Body of pancreas (tissue), 4 donors: ENCODE results near the gene DMRT2. TPM values are rescaled to one million over a fixed set of nuclear protein-coding genes. Genes with fewer than 3 reads are reported as not detected.

Experiments used
- ATAC-seq: fragments of 150-250 bp; one replicate; pipeline ENCODE4 v1.9.1; 2016
- DNase-seq, 4 donors: peaks; one replicate each; pipeline ENCODE4 v3.0.0-alpha.2; 2019
- H3K27ac ChIP-seq, 4 donors: fragments of 200-600 bp; sonication (generic); 1 replicate in 3 of 4; 2 replicates in 1 of 4; pipeline versions ENCODE4 v1.5.1 to v1.6.1; 2016 to 2019; ENCODE audit warnings: mild to moderate bottlenecking in 1 of 4, mixed read lengths in 1 of 4, moderate library complexity in 1 of 4
- H3K27me3 ChIP-seq, 2 donors: fragments of 200-600 bp; sonication (generic); one replicate each; pipeline ENCODE4 v1.6.0; 2016; ENCODE audit warnings: mild to moderate bottlenecking in 1 of 2
- H3K36me3 ChIP-seq, 2 donors: fragments of 200-600 bp; sonication (generic); replicated peaks in 1 of 2; 2 replicates each; pipeline ENCODE4 v1.5.1; 2016; ENCODE audit warnings: low read depth in 2 of 2; ENCODE audit not compliant: insufficient read depth in 1 of 2
- H3K4me1 ChIP-seq: fragments of 200-600 bp; sonication (generic); one replicate; pipeline ENCODE4 v1.6.0; 2016
- H3K4me3 ChIP-seq, 2 donors: fragments of 200-600 bp; sonication (generic); 1 replicate in 1 of 2; 2 replicates in 1 of 2; pipeline ENCODE4 v1.5.1; 2016 to 2019
- H3K9me3 ChIP-seq, 3 donors: fragments of 200-600 bp; sonication (generic); 1 replicate in 2 of 3; 2 replicates in 1 of 3; pipeline ENCODE4 v1.5.1; 2016
- POLR2A ChIP-seq, 3 donors: fragments of 450-650 bp; IDR thresholded peaks; one replicate each; pipeline ENCODE4 v1.6.1; 2016; ENCODE audit warnings: antibody characterized with exemption in 3 of 3, mild to moderate bottlenecking in 2 of 3
- WGBS, 2 donors: methylation state at CpG; one replicate each; pipeline ENCODE4 v1.1.5; 2017; 5-methylcytosine and 5-hydroxymethylcytosine counted together
- intact Hi-C: fragments of 100-400 bp; cut with DNase I; formaldehyde crosslinking; loops from one replicate; pipeline ENCODE4 v1.15.1; 2023
- total RNA-seq, 2 donors: library from RNA; depleted of rRNA; stranded (reverse); fragments of >200 nt; gene quantifications; one replicate each; pipeline ENCODE4 v1.1.0, GENCODE V29; 2016
- TF ChIP-seq, protein P1 (sequence below), 7 experiments: fragments of 450-650 bp in 4 of 7; fragments of 200-600 bp in 3 of 7; sonication (generic) in 3 of 7; IDR thresholded peaks; one replicate each; pipeline ENCODE4 v1.5.1; 2016 to 2019; ENCODE audit warnings: antibody characterized with exemption in 7 of 7

DMRT2 gene
- total RNA-seq, 2 donors from 2014 or later = 4.0 TPM; not detected in 1

DNA sequence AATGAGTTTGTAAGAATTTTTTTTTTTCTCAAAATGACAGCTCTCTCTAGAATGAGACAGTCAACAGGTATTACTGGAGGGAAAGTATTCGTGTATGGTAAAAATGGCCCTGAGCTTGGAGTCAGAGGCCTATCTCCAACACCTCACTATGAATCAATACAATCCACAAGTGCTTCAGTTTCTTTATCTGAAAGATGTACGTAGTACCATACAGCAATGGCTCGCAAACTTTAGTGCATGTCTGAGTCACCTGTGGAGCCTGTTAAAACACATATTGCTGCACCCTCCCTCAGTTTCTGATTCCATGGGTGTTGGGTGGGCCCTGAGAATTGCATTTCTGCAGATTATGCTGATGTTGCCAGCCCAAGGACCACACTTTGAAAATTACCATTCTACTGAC, 44.6 kb downstream of the DMRT2 start:
- TF ChIP-seq, protein P1, sequence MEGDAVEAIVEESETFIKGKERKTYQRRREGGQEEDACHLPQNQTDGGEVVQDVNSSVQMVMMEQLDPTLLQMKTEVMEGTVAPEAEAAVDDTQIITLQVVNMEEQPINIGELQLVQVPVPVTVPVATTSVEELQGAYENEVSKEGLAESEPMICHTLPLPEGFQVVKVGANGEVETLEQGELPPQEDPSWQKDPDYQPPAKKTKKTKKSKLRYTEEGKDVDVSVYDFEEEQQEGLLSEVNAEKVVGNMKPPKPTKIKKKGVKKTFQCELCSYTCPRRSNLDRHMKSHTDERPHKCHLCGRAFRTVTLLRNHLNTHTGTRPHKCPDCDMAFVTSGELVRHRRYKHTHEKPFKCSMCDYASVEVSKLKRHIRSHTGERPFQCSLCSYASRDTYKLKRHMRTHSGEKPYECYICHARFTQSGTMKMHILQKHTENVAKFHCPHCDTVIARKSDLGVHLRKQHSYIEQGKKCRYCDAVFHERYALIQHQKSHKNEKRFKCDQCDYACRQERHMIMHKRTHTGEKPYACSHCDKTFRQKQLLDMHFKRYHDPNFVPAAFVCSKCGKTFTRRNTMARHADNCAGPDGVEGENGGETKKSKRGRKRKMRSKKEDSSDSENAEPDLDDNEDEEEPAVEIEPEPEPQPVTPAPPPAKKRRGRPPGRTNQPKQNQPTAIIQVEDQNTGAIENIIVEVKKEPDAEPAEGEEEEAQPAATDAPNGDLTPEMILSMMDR (IDR thresholded peaks at IDR 0.05) = no peak
- TF ChIP-seq POLR2A (IDR thresholded peaks at IDR 0.05) = no peak

GRCh38 chr9:1096155-1096964, 46.2 kb downstream of the DMRT2 start:
- WGBS, 2 donors = 59 to 65% methylated on average over 9 of the region's 9 CpGs
- ATAC-seq = no peak

More for the DNA sequence above, 44.6 kb downstream of the DMRT2 start:
- H3K27ac ChIP-seq = no peak overlapping the region
- H3K4me3 ChIP-seq = no peak overlapping the region
- H3K9me3 ChIP-seq = no peaks in the 10 kb centered on the region
- WGBS, 2 donors = 70 to 77% methylated on average over 3 of the region's 3 CpGs
- no peaks in the 10 kb centered on the region for H3K36me3 ChIP-seq
- intact Hi-C loops = no loop called here
- DNase-seq (no peak), ATAC-seq (no peak)
- H3K27me3 ChIP-seq = no peaks in the 10 kb centered on the region
- no peaks in the 10 kb centered on the region for H3K4me1 ChIP-seq

DNA sequence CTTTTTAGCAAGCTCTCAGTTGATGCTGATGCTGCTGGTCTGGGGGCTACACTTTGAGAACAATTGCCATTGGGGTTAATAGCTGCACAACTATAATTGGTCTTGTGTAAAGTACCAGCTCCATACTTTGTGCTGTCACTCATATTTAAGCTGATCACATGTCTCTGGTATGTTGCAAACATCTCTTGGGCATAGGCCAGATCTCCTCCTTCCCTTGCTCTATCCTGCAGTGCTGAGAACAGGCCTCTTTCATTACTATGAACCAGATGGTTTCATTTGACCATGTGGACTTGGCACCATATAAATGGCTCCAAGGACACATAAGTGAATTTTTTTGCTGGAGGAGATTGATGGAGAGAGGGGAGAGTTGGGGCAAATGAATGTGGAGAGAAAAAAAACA, 48.4 kb downstream of the DMRT2 start:
- Histone ChIP-seq H3K4me3 (no peak overlapping the region), H3K9me3 (no peaks in the 10 kb centered on the region), H3K36me3 (no peaks in the 10 kb centered on the region), H3K27me3 (no peaks in the 10 kb centered on the region), H3K4me1 (no peaks in the 10 kb centered on the region), H3K27ac (no peak overlapping the region)
- no peak for TF ChIP-seq POLR2A (IDR thresholded peaks at IDR 0.05)
- TF ChIP-seq, protein P1 (IDR thresholded peaks at IDR 0.05) = no peak
- intact Hi-C loops = no loop called here
- no peak for DNase-seq
- ATAC-seq = no peak

More at GRCh38 chr9:1096155-1096964, 46.2 kb downstream of the DMRT2 start:
- H3K36me3 ChIP-seq = no peaks in the 10 kb centered on the region
- H3K4me1 ChIP-seq = no peaks in the 10 kb centered on the region
- H3K27me3 ChIP-seq = no peaks in the 10 kb centered on the region
- H3K4me3 ChIP-seq = no peak overlapping the region
- TF ChIP-seq, protein P1 (IDR thresholded peaks at IDR 0.05) = no peak
- TF ChIP-seq POLR2A (IDR thresholded peaks at IDR 0.05) = no peak
- H3K9me3 ChIP-seq = no peaks in the 10 kb centered on the region
- intact Hi-C loops = no loop called here
- H3K27ac ChIP-seq = no peak overlapping the region
- DNase-seq = no peak

DNA sequence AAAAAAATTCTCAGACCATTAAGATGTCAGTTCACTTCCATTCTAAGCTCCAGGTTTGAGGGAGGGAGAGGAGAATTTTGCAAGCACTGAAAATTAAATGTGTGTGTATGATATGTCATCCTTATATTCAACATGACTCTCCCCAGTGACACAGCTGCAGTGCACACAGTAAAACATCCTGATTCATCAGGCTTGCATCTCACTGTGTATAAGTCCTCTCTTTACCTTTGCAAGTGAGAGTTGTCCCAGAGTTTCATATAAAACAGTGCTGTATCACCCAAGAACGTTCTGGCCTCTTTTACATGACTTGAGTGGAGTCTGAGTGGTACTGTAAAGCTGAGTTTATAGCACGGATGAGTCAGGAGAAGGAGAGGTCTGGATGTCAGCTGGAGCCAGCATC, 50.0 kb downstream of the DMRT2 start:
- Histone ChIP-seq H3K27ac (no peak overlapping the region), H3K4me3 (no peak overlapping the region), H3K27me3 (no peaks in the 10 kb centered on the region), H3K4me1 (no peaks in the 10 kb centered on the region), H3K36me3 (no peaks in the 10 kb centered on the region), H3K9me3 (no peaks in the 10 kb centered on the region)
- intact Hi-C loops = no loop called here
- no peak for DNase-seq
- WGBS, 2 donors = 48 to 52% methylated on average over 2 of the region's 2 CpGs
- TF ChIP-seq, protein P1 (IDR thresholded peaks at IDR 0.05) = no peak
- no peak for TF ChIP-seq POLR2A (IDR thresholded peaks at IDR 0.05)
- ATAC-seq = no peak

DNA sequence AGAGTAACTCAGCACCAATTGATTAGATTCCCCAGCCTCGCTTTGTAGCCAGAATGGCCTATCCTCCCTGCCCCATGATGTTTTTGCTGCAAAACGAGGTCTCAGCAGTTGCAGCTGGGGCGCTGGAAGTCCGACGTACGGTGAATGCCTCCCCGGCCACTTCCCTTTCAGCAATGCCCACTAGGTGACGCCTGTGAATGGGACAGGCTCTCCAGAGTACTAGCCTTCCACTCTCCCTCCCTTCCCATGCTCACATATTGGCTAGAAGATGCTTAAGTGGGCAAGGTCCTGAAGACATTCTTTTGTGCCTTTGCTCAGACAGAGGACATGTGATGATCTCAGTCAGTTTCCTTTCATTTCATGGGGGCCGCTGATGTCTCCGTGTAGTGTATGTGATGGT, 50.8 kb downstream of the DMRT2 start:
- WGBS, 2 donors = 17 to 30% methylated on average over 5 to 10 of the region's 10 CpGs
- no peaks in the 10 kb centered on the region for H3K36me3 ChIP-seq
- H3K9me3 ChIP-seq = peaks cover 0 to 3% (median 0%) of the 10 kb centered on the region in 3 donors
- no peaks in the 10 kb centered on the region for H3K27me3 ChIP-seq
- ATAC-seq (peak; percentile 58), DNase-seq (peak; percentile 50 to 63 (median 57))
- H3K4me1 ChIP-seq = no peaks in the 10 kb centered on the region
- TF ChIP-seq POLR2A (IDR thresholded peaks at IDR 0.05) = no peak
- TF ChIP-seq, protein P1 (IDR thresholded peaks at IDR 0.05) = peak; percentile 37 to 73 (median 61)
- H3K27ac ChIP-seq = no peak overlapping the region
- no peak overlapping the region for H3K4me3 ChIP-seq
- intact Hi-C loops = no loop called here
